BJ (cell line): ENCODE data around the gene PTK6. TPM values are rescaled to one million over a fixed set of nuclear protein-coding genes. Genes with fewer than 3 reads are reported as not detected.

ENCODE experiments used
- CTCF ChIA-PET: fragments of 350-600 bp; formaldehyde crosslinking; extraction: SDS; loops from one replicate; lab custom pipeline; 2021; ENCODE audit warnings: antibody characterized with exemption, inconsistent platforms; lab: Yijun Ruan, JAX
- POLR2A ChIA-PET: fragments of 300-600 bp; sonication (Branson Sonifier 250); formaldehyde crosslinking; extraction: SDS; loops from one replicate; lab custom pipeline; 2021; ENCODE audit warnings: antibody characterized with exemption; lab: Charles Lee
- DNase-seq: peaks from one replicate; pipeline ENCODE4 v3.0.0-alpha.2; 2011; ENCODE audit warnings: low read depth
- H3K27me3 ChIP-seq: 2 replicates; pipeline ENCODE4 v1.6.0; 2011; ENCODE audit warnings: low read length; ENCODE audit not compliant: control insufficient read depth, insufficient read depth
- H3K36me3 ChIP-seq: 2 replicates; pipeline ENCODE4 v1.5.1; 2011; ENCODE audit warnings: low read length; ENCODE audit not compliant: control insufficient read depth, insufficient read depth
- H3K4me3 ChIP-seq: 2 replicates; pipeline ENCODE4 v1.5.1; 2011; ENCODE audit warnings: low read depth, mild to moderate bottlenecking, control low read depth, low read length
- CTCF ChIP-seq: IDR thresholded peaks from 2 replicates; pipeline ENCODE4 v1.5.1; 2011; ENCODE audit warnings: low read depth, mild to moderate bottlenecking, control low read depth, inconsistent platforms, low read length, moderate library complexity; ENCODE audit not compliant: insufficient read depth
- polyA plus RNA-seq: library from polyadenylated mRNA; depleted of rRNA; stranded (reverse); fragments of >200 nt; gene quantifications from 2 replicates; pipeline ENCODE4 v1.2.3, GENCODE V29; 2011

The PTK6 gene
- polyA plus RNA-seq, 1 experiment: 0.05 TPM

- H3K4me3 ChIP-seq: no peak overlapping the region
- no peak for TF ChIP-seq CTCF
- H3K36me3 ChIP-seq: peaks cover 2% of the 10 kb centered on the region
- POLR2A ChIA-PET: interaction anchor here (0.6 kb wide), 1 partner anchor 24 kb away, joined by 3 read pairs; no protein-coding TSS in a partner anchor
- CTCF ChIA-PET: no interaction called here
- no peaks in the 10 kb centered on the region; the same call in 1 of the 2 replicates for H3K27me3 ChIP-seq
- DNase-seq: no peak
These were observed 37.9 kb upstream of the PTK6 start for GRCh38 chr20:63574829-63575743.

- no peaks in the 10 kb centered on the region; the same call in 1 of the 2 replicates for H3K27me3 ChIP-seq
- no peak for TF ChIP-seq CTCF
- POLR2A ChIA-PET: interaction anchor here (0.6 to 0.7 kb wide), 7 partner anchors 8 to 409 kb away, joined by 3 to 6 read pairs (median 5); partner anchors contain the start of gene TPD52L2
- peak within 1 kb of the TSS; percentile 67 for H3K4me3 ChIP-seq
- H3K36me3 ChIP-seq: peaks cover 2% of the 10 kb centered on the region
- CTCF ChIA-PET: no interaction called here
- DNase-seq: no peak
These were observed 37.1 kb upstream of the PTK6 start, which contains the start of gene HELZ2 for GRCh38 chr20:63574156-63574828. Gene HELZ2 (minus strand): TSS chr20:63574239. CDS start chr20:63572385, 1,854 bp downstream.

- H3K4me3 ChIP-seq: peak overlapping the region; percentile 67
- ChIA-PET POLR2A (interaction anchor here (0.6 to 0.7 kb wide), 6 partner anchors 8 to 410 kb away, joined by 3 to 6 read pairs (median 6); partner anchors contain the start of gene TPD52L2), CTCF (interaction anchor here (0.7 kb wide), 1 partner anchor 30 kb away, joined by 3 read pairs; no protein-coding TSS in a partner anchor)
- no peak for TF ChIP-seq CTCF
- no peak for DNase-seq
- H3K27me3 ChIP-seq: no peaks in the 10 kb centered on the region; the same call in 1 of the 2 replicates
- H3K36me3 ChIP-seq: peaks cover 2% of the 10 kb centered on the region
These were observed 36.5 kb upstream of the PTK6 start for GRCh38 chr20:63573647-63574131.

- ChIA-PET CTCF (interaction anchor here (0.7 kb wide), 1 partner anchor 29 kb away, joined by 3 read pairs; no protein-coding TSS in a partner anchor), POLR2A (no interaction called here)
- TF ChIP-seq CTCF: peak; percentile 36
- peaks cover 2% of the 10 kb centered on the region for H3K36me3 ChIP-seq
- H3K4me3 ChIP-seq: peak overlapping the region; percentile 67
- DNase-seq: no peak
- no peaks in the 10 kb centered on the region; the same call in 1 of the 2 replicates for H3K27me3 ChIP-seq
These were observed 35.8 kb upstream of the PTK6 start for GRCh38 chr20:63572788-63573646.
